Chondrocyte (in vitro differentiated cells): ENCODE data around the gene FAF1. TPM values are rescaled to one million over a fixed set of nuclear protein-coding genes. Genes with fewer than 3 reads are reported as not detected.

ENCODE experiments used
- DNase-seq: peaks from one replicate; pipeline ENCODE4 v3.0.0; 2021; ENCODE audit warnings: mixed read lengths, low spot score
- H3K27ac Mint-ChIP-seq: one replicate; pipeline ENCODE4 v1.8.0; 2021; ENCODE audit warnings: mild to moderate bottlenecking, moderate library complexity, mixed read lengths; ENCODE audit not compliant: unreplicated experiment
- H3K27me3 Mint-ChIP-seq: 2 replicates; pipeline ENCODE4 v1.8.0; 2021; ENCODE audit warnings: low read depth, mixed read lengths
- H3K36me3 Mint-ChIP-seq: 2 replicates; pipeline ENCODE4 v1.8.0; 2021; ENCODE audit warnings: low read depth, mixed read lengths
- H3K4me1 Mint-ChIP-seq: 2 replicates; pipeline ENCODE4 v1.8.0; 2021; ENCODE audit warnings: low read depth, mild to moderate bottlenecking, mixed read lengths
- H3K4me3 Mint-ChIP-seq: one replicate; pipeline ENCODE4 v1.8.0; 2021; ENCODE audit warnings: mild to moderate bottlenecking, moderate library complexity, mixed read lengths; ENCODE audit not compliant: unreplicated experiment
- H3K9me3 Mint-ChIP-seq: 2 replicates; pipeline ENCODE4 v1.8.0; 2021; ENCODE audit warnings: low read depth, mixed read lengths
- total RNA-seq: library from RNA; stranded (reverse); gene quantifications from 3 replicates; pipeline ENCODE4 v1.2.1, GENCODE V29; 2021
- TF ChIP-seq, protein P1 (sequence below): fragments of 200-600 bp; sonication (generic); IDR thresholded peaks from 2 replicates; pipeline ENCODE4 v1.5.0; 2021; ENCODE audit warnings: antibody characterized with exemption, mild to moderate bottlenecking, moderate library complexity

FAF1 gene
- total RNA-seq, 1 donor from 2014 or later = 38.7 TPM

DNA sequence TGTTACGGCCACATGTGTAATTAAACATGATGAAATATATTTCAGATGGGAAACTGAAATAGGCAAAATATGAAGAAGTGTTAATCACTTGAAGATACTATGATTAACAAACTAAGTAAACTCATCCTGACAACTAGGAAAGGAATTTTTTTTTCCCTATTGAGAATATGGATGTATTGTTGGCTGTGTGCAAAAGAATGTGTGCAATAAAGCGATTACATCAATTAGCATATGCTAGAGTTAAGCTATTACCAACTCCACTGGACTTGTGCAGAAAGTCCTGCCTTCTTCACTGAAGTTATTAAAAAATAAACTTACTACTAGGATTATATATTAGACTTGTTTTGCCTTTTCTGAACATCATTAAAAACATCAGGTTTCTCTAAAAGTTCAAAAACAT is 393.7 kb downstream of the FAF1 start:
- Mint-ChIP-seq H3K4me1 (peaks cover 10% of the 10 kb centered on the region), H3K27ac (no peak overlapping the region), H3K36me3 (peaks cover 4% of the 10 kb centered on the region), H3K4me3 (no peak overlapping the region), H3K27me3 (no peaks in the 10 kb centered on the region), H3K9me3 (no peaks in the 10 kb centered on the region)
- no peak for DNase-seq
- TF ChIP-seq, protein P1, sequence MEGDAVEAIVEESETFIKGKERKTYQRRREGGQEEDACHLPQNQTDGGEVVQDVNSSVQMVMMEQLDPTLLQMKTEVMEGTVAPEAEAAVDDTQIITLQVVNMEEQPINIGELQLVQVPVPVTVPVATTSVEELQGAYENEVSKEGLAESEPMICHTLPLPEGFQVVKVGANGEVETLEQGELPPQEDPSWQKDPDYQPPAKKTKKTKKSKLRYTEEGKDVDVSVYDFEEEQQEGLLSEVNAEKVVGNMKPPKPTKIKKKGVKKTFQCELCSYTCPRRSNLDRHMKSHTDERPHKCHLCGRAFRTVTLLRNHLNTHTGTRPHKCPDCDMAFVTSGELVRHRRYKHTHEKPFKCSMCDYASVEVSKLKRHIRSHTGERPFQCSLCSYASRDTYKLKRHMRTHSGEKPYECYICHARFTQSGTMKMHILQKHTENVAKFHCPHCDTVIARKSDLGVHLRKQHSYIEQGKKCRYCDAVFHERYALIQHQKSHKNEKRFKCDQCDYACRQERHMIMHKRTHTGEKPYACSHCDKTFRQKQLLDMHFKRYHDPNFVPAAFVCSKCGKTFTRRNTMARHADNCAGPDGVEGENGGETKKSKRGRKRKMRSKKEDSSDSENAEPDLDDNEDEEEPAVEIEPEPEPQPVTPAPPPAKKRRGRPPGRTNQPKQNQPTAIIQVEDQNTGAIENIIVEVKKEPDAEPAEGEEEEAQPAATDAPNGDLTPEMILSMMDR = no peak

DNA sequence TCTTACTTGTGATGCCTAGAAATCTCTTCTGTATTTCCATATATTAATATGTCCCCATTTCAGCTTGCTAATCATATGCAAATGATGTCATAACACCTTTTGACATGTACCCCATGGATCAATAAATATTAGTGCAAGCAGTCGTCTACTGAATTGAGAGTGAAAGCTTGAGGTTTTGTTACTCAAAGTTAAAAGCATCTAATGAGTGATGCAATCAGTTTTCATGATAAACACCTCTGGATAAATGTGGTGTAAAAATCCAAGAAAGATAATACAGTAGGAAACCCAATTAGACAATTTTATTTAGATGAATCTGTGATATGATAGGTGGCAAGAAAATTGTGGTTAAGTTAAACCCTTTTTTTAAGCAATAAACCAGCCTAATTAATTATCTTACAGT is 395.6 kb downstream of the FAF1 start:
- Mint-ChIP-seq H3K36me3 (peaks cover 5% of the 10 kb centered on the region), H3K4me1 (no peaks in the 10 kb centered on the region), H3K27me3 (no peaks in the 10 kb centered on the region), H3K4me3 (no peak overlapping the region), H3K9me3 (no peaks in the 10 kb centered on the region), H3K27ac (no peak overlapping the region)
- TF ChIP-seq, protein P1 = no peak
- DNase-seq = no peak

DNA sequence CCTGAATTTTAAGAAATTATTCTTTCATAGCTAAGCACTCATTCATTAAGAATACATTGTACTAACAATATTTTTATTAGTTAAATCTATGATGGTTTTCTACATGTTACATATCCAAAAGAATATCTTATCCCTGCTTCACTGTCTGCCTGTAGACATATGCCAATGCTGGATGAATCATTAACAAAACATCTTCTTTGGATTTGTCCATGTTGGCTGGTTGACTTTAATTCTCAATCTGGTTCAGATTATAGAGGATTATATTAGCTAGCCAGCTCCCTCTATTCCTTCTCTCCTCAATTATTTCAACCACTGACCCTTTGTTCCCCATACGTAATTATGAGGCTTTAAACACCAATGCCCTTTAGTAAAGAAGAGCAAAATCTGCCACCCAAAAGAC is 398.0 kb downstream of the FAF1 start:
- TF ChIP-seq, protein P1 = no peak
- Mint-ChIP-seq H3K4me1 (no peaks in the 10 kb centered on the region), H3K27ac (no peak overlapping the region), H3K27me3 (no peaks in the 10 kb centered on the region), H3K9me3 (no peaks in the 10 kb centered on the region), H3K36me3 (peaks cover 6% of the 10 kb centered on the region), H3K4me3 (no peak overlapping the region)
- no peak for DNase-seq

DNA sequence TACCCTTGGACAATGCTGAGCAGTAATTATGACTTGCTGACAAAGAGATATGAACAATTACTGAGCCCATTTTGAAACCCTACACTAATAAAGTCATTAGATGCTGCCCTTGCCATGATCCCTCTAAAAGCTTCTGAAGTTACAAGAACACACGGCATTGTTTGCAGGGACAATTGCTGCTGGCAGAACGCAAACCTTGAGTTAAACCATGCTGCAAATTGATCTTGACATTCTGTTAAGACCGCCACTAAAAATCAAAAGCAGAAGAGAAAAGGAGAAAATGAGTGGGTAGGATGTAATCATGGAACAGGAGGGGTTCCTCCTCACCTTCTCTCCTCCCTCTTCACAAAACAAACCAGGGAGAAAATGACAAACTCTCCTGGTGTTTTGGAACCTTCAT is 400.6 kb downstream of the FAF1 start:
- no peak overlapping the region for H3K4me3 Mint-ChIP-seq
- TF ChIP-seq, protein P1 = no peak
- no peaks in the 10 kb centered on the region for H3K9me3 Mint-ChIP-seq
- H3K4me1 Mint-ChIP-seq = no peaks in the 10 kb centered on the region
- H3K27me3 Mint-ChIP-seq = no peaks in the 10 kb centered on the region
- no peak overlapping the region for H3K27ac Mint-ChIP-seq
- H3K36me3 Mint-ChIP-seq = peaks cover 2% of the 10 kb centered on the region
- DNase-seq = no peak

DNA sequence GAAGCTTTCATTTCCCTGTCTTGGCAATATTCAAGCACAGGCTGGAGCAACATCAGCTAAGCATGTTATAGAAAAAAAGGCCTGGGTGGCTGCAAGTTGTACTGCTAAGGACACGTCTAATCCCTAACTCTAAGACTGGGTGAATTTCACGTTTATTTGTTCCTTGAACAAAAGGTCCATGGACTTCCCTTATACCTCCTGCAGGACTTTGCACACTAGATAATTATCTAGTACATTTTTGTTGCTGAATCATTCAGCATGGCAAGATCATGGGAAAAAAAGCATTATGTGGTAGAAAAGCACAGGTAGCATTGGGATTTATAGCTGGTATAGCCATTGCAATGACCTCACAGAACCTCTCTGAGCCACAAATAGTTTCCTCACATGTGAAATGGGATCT is 406.1 kb downstream of the FAF1 start:
- Mint-ChIP-seq H3K9me3 (no peaks in the 10 kb centered on the region), H3K27me3 (no peaks in the 10 kb centered on the region), H3K27ac (no peak overlapping the region), H3K4me1 (peaks cover 6% of the 10 kb centered on the region), H3K4me3 (no peak overlapping the region), H3K36me3 (no peaks in the 10 kb centered on the region)
- TF ChIP-seq, protein P1 = no peak
- DNase-seq = no peak
